SK-N-SH treated with all-trans-retinoic acid at 6 μM for 48 hours (cell line): ENCODE data around the gene SNRPD3.

Experiments used
- ISL1 ChIP-seq: fragments of 250-450 bp; sonication (Bioruptor Pico); IDR thresholded peaks from 2 replicates; pipeline ENCODE4 v2.1.2; 2022; ENCODE audit warnings: mild to moderate bottlenecking, moderate library complexity
- PATZ1 ChIP-seq: fragments of 250-450 bp; sonication (Bioruptor Pico); IDR thresholded peaks from 2 replicates; pipeline ENCODE4 v1.8.0; 2020; ENCODE audit warnings: mild to moderate bottlenecking, moderate library complexity, borderline replicate concordance
- SNAI2 ChIP-seq: fragments of 250-450 bp; sonication (Bioruptor Pico); IDR thresholded peaks from 2 replicates; pipeline ENCODE4 v1.5.0; 2020; ENCODE audit warnings: mild to moderate bottlenecking, moderate library complexity
- ZFP3 ChIP-seq: fragments of 250-450 bp; sonication (Bioruptor Pico); IDR thresholded peaks from 2 replicates; pipeline ENCODE4 v1.5.0; 2020; ENCODE audit warnings: mild to moderate bottlenecking, moderate library complexity
- ZFP30 ChIP-seq: fragments of 450-650 bp; formaldehyde crosslinking; IDR thresholded peaks from 2 replicates; pipeline ENCODE4 v1.5.0; 2022; ENCODE audit warnings: mild to moderate bottlenecking, moderate library complexity

DNA sequence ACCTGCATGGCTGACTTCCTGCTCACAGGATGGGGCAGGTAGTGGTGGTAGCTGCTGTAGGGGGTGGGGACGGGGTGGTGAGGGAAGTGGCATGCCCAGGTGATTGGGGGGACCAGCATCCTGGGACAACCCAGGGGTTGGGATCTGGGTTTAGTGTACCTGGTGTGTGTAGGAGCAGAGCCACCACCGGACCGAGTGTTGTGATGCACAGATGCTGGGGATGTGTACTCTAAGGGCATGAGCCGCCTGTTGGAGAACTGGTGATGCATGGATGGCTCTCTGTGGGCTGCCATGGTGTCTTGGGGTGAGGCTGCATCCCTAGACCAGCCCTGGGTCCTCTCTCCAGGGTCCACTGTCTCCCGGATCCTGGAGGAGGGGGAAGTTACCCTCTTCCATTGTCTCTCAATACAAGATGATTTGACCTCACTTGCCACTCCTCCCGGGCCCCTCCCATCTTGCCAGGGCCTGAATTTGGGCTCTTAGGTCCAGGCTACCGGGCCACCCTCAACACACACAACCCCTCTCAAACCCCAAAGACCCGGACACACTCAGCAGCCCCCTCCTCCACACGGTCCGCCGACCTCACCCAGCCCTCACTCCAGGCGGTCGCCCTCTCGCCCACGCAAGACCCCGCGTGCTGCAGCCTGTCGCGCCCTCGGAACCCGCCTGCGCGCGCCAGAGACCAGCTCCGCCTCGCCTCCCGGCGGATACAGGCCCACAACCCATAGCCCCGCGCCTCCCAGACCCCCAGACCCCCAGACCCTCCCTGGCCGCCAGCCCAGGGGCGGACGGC lies 36.5 kb downstream of the SNRPD3 start:
- no peak for TF ChIP-seq SNAI2 (CRISPR knock-in tag)
- no peak for TF ChIP-seq ISL1 (CRISPR knock-in tag)
- TF ChIP-seq ZFP3 (CRISPR knock-in tag), result no peak
- TF ChIP-seq ZFP30, result no peak
- no peak for TF ChIP-seq PATZ1
